HL-60 (cell line): Measurements from ENCODE around the gene UPF2.

Experiments used
- DNase-seq, 2 experiments: peaks; one replicate each; pipeline ENCODE4 v3.0.0-alpha.2; 2010 to 2020; ENCODE audit warnings: low read depth in 1 of 2, low spot score in 1 of 2
- H3K27ac ChIP-seq: fragments of 250-450 bp; sonication (Bioruptor Pico); replicated peaks from 2 replicates; pipeline ENCODE4 v1.5.1; 2020; ENCODE audit warnings: mild to moderate bottlenecking, moderate library complexity
- H3K27me3 ChIP-seq: fragments of 250-450 bp; sonication (Bioruptor Pico); 2 replicates; pipeline ENCODE4 v1.5.1; 2021; ENCODE audit warnings: mild to moderate bottlenecking, moderate library complexity; ENCODE audit not compliant: insufficient read depth, poor library complexity, severe bottlenecking
- H3K4me3 ChIP-seq: replicated peaks from 2 replicates; pipeline ENCODE4 v1.5.1; 2011; ENCODE audit warnings: mild to moderate bottlenecking, control low read depth, low read length; ENCODE audit not compliant: insufficient read depth
- CTCF ChIP-seq: IDR thresholded peaks from one replicate; pipeline ENCODE4 v1.5.1; 2011; ENCODE audit warnings: low read length, control low read depth, inconsistent platforms; ENCODE audit not compliant: insufficient read depth
- GABPA ChIP-seq: IDR thresholded peaks from 2 replicates; pipeline ENCODE4 v1.6.1; 2012; ENCODE audit warnings: low read depth
- POLR2AphosphoS5 ChIP-seq: IDR thresholded peaks from 2 replicates; pipeline ENCODE4 v1.6.1; 2012; ENCODE audit warnings: low read depth
- REST ChIP-seq: IDR thresholded peaks from 2 replicates; pipeline ENCODE4 v1.6.1; 2012; ENCODE audit warnings: low read depth; ENCODE audit not compliant: insufficient replicate concordance
- SPI1 ChIP-seq: IDR thresholded peaks from 2 replicates; pipeline ENCODE4 v1.6.1; 2012; ENCODE audit warnings: low read depth, mild to moderate bottlenecking, borderline replicate concordance

Gene UPF2

GRCh38 chr10:12062754-12063482 is 20.3 kb upstream of the UPF2 start:
- TF ChIP-seq GABPA (no peak), SPI1 (no peak)
- no peak for DNase-seq
- Histone ChIP-seq H3K4me3 (no peak overlapping the region), H3K27me3 (no peaks in the 10 kb centered on the region), H3K27ac (no peak overlapping the region)

GRCh38 chr10:12061124-12061523 is 18.5 kb upstream of the UPF2 start:
- TF ChIP-seq REST (no peak), GABPA (no peak), SPI1 (no peak), CTCF (no peak), POLR2AphosphoS5 (no peak)
- no peak overlapping the region for H3K4me3 ChIP-seq

GRCh38 chr10:12056748-12057147 is 14.1 kb upstream of the UPF2 start:
- no peak for DNase-seq
- Histone ChIP-seq H3K27ac (no peak overlapping the region), H3K4me3 (no peak overlapping the region), H3K27me3 (no peaks in the 10 kb centered on the region)
- TF ChIP-seq SPI1 = no peak
- no peak for TF ChIP-seq CTCF
- no peak for TF ChIP-seq REST
- TF ChIP-seq GABPA = no peak
- no peak for TF ChIP-seq POLR2AphosphoS5

More at GRCh38 chr10:12061124-12061523, 18.5 kb upstream of the UPF2 start:
- DNase-seq = no peak
- Histone ChIP-seq H3K27ac (no peak overlapping the region), H3K27me3 (no peaks in the 10 kb centered on the region)

- H3K27ac ChIP-seq = no peak overlapping the region
- no peak for TF ChIP-seq REST
- TF ChIP-seq POLR2AphosphoS5 = no peak
- no peak for DNase-seq
- no peaks in the 10 kb centered on the region for H3K27me3 ChIP-seq
- H3K4me3 ChIP-seq = no peak overlapping the region
Measured at GRCh38 chr10:12055732-12056131, 13.1 kb upstream of the UPF2 start.
